Activated T-cell treated with anti-CD3 and anti-CD28 coated beads, Interleukin-2, amount 50 U/mL, for 72 hours (primary cell): Measurements from ENCODE around the gene IP6K3. TPM values are rescaled to one million over a fixed set of nuclear protein-coding genes. Genes with fewer than 3 reads are reported as not detected.

ENCODE experiments used
- ATAC-seq, 2 donors: fragments of 150-1000 bp; cut with Tn5 transposase; replicated peaks in 1 of 2; 2 replicates each; pipeline ENCODE4 v1.10.0; 2021; ENCODE audit warnings: moderate library complexity in 2 of 2, mild to moderate bottlenecking in 1 of 2
- DNase-seq, 2 donors: peaks; one replicate each; pipeline ENCODE4 v3.0.0; 2021 to 2022; ENCODE audit warnings: mixed read lengths in 1 of 2
- H3K27ac Mint-ChIP-seq: one replicate; pipeline ENCODE4 v1.8.0; 2022; ENCODE audit warnings: mild to moderate bottlenecking, moderate library complexity, mixed read lengths
- H3K27me3 Mint-ChIP-seq: one replicate; pipeline ENCODE4 v1.8.0; 2022; ENCODE audit warnings: low read depth, mixed read lengths
- H3K36me3 Mint-ChIP-seq, 2 donors: one replicate each; pipeline ENCODE4 v1.8.0; 2022; ENCODE audit warnings: mixed read lengths in 2 of 2, mild to moderate bottlenecking in 1 of 2; ENCODE audit not compliant: insufficient read depth in 2 of 2
- H3K4me1 Mint-ChIP-seq: one replicate; pipeline ENCODE4 v1.8.0; 2022; ENCODE audit warnings: low read depth, mixed read lengths
- H3K4me3 Mint-ChIP-seq, 2 donors: one replicate each; pipeline ENCODE4 v1.8.0; 2022; ENCODE audit warnings: mild to moderate bottlenecking in 2 of 2, mixed read lengths in 2 of 2, moderate library complexity in 2 of 2
- H3K9me3 Mint-ChIP-seq, 2 donors: one replicate each; pipeline ENCODE4 v1.8.0; 2022; ENCODE audit warnings: mixed read lengths in 2 of 2
- total RNA-seq, 2 donors: library from RNA; stranded (reverse); gene quantifications; one replicate each; pipeline ENCODE4 v1.2.3, GENCODE V29; 2022

IP6K3 gene
- total RNA-seq, 2 donors from 2014 or later = not detected

- Mint-ChIP-seq H3K36me3 (peaks cover 6 to 19% of the 10 kb centered on the region in 2 donors), H3K27ac (no peak overlapping the region), H3K9me3 (no peaks in the 10 kb centered on the region), H3K4me1 (peaks cover 58% of the 10 kb centered on the region), H3K4me3 (no peak overlapping the region), H3K27me3 (no peaks in the 10 kb centered on the region)
- DNase-seq = no peak
- no peak for ATAC-seq
Observed at GRCh38 chr6:33784787-33785186, 38.1 kb upstream of the IP6K3 start.

GRCh38 chr6:33783781-33784520 is 37.2 kb upstream of the IP6K3 start:
- no peak for DNase-seq
- peaks cover 50% of the 10 kb centered on the region for H3K4me1 Mint-ChIP-seq
- ATAC-seq = no peak
- H3K4me3 Mint-ChIP-seq = no peak overlapping the region
- H3K27me3 Mint-ChIP-seq = no peaks in the 10 kb centered on the region
- peaks cover 6 to 19% of the 10 kb centered on the region in 2 donors for H3K36me3 Mint-ChIP-seq
- no peak overlapping the region for H3K27ac Mint-ChIP-seq
- no peaks in the 10 kb centered on the region for H3K9me3 Mint-ChIP-seq

GRCh38 chr6:33782561-33782960 is 35.9 kb upstream of the IP6K3 start:
- Mint-ChIP-seq H3K4me1 (peaks cover 44% of the 10 kb centered on the region), H3K27ac (no peak overlapping the region), H3K9me3 (no peaks in the 10 kb centered on the region), H3K27me3 (no peaks in the 10 kb centered on the region), H3K4me3 (no peak overlapping the region), H3K36me3 (peaks cover 3 to 19% of the 10 kb centered on the region in 2 donors)
- DNase-seq = no peak
- ATAC-seq = no peak

- H3K4me3 Mint-ChIP-seq = no peak overlapping the region
Observed at GRCh38 chr6:33781131-33781975, 34.6 kb upstream of the IP6K3 start.

GRCh38 chr6:33779895-33780294 is 33.2 kb upstream of the IP6K3 start:
- H3K27me3 Mint-ChIP-seq = no peaks in the 10 kb centered on the region
- ATAC-seq (no peak), DNase-seq (no peak)
- H3K9me3 Mint-ChIP-seq = no peaks in the 10 kb centered on the region
- peaks cover 17% of the 10 kb centered on the region for H3K4me1 Mint-ChIP-seq
- H3K27ac Mint-ChIP-seq = no peak overlapping the region
- peaks cover 7 to 19% of the 10 kb centered on the region in 2 donors for H3K36me3 Mint-ChIP-seq
- no peak overlapping the region for H3K4me3 Mint-ChIP-seq

More at GRCh38 chr6:33781131-33781975, 34.6 kb upstream of the IP6K3 start:
- Mint-ChIP-seq H3K27ac (peak overlapping the region; percentile 16), H3K27me3 (no peaks in the 10 kb centered on the region), H3K9me3 (no peaks in the 10 kb centered on the region), H3K36me3 (peaks cover 7 to 18% of the 10 kb centered on the region in 2 donors), H3K4me1 (peaks cover 32% of the 10 kb centered on the region)
- DNase-seq = no peak
- no peak for ATAC-seq

GRCh38 chr6:33779290-33779689 is 32.6 kb upstream of the IP6K3 start:
- DNase-seq = no peak
- no peak for ATAC-seq
- Mint-ChIP-seq H3K9me3 (no peaks in the 10 kb centered on the region), H3K36me3 (peaks cover 10 to 21% of the 10 kb centered on the region in 2 donors), H3K4me3 (no peak overlapping the region), H3K4me1 (peaks cover 13% of the 10 kb centered on the region), H3K27ac (no peak overlapping the region), H3K27me3 (no peaks in the 10 kb centered on the region)

- H3K4me3 Mint-ChIP-seq = no peak overlapping the region
- no peaks in the 10 kb centered on the region for H3K9me3 Mint-ChIP-seq
- H3K27me3 Mint-ChIP-seq = no peaks in the 10 kb centered on the region
- H3K27ac Mint-ChIP-seq = no peak overlapping the region
- ATAC-seq (no peak), DNase-seq (no peak)
- peaks cover 8% of the 10 kb centered on the region for H3K4me1 Mint-ChIP-seq
- peaks cover 10 to 18% of the 10 kb centered on the region in 2 donors for H3K36me3 Mint-ChIP-seq
Observed at GRCh38 chr6:33778444-33779121, 31.9 kb upstream of the IP6K3 start.

GRCh38 chr6:33777398-33778388 is 31.0 kb upstream of the IP6K3 start:
- Mint-ChIP-seq H3K36me3 (peaks cover 8 to 14% of the 10 kb centered on the region in 2 donors), H3K4me1 (peaks cover 8% of the 10 kb centered on the region), H3K9me3 (no peaks in the 10 kb centered on the region), H3K27ac (no peak overlapping the region), H3K4me3 (no peak overlapping the region), H3K27me3 (no peaks in the 10 kb centered on the region)
- DNase-seq (no peak), ATAC-seq (no peak)

GRCh38 chr6:33776764-33777163 is 30.1 kb upstream of the IP6K3 start:
- Mint-ChIP-seq H3K36me3 (peaks cover 7 to 10% of the 10 kb centered on the region in 2 donors), H3K27me3 (no peaks in the 10 kb centered on the region), H3K27ac (no peak overlapping the region), H3K4me1 (peaks cover under 1% of the 10 kb centered on the region), H3K9me3 (no peaks in the 10 kb centered on the region), H3K4me3 (no peak overlapping the region)
- ATAC-seq (no peak), DNase-seq (no peak)

GRCh38 chr6:33776186-33776585 is 29.5 kb upstream of the IP6K3 start:
- peaks cover 6% of the 10 kb centered on the region for H3K4me1 Mint-ChIP-seq
- H3K9me3 Mint-ChIP-seq = no peaks in the 10 kb centered on the region
- H3K27ac Mint-ChIP-seq = no peak overlapping the region
- DNase-seq = no peak
- ATAC-seq = no peak
- peaks cover 7 to 10% of the 10 kb centered on the region in 2 donors for H3K36me3 Mint-ChIP-seq
- H3K27me3 Mint-ChIP-seq = no peaks in the 10 kb centered on the region
- H3K4me3 Mint-ChIP-seq = no peak overlapping the region

- Mint-ChIP-seq H3K9me3 (no peaks in the 10 kb centered on the region), H3K27me3 (no peaks in the 10 kb centered on the region), H3K4me3 (no peak overlapping the region), H3K36me3 (peaks cover 7 to 10% of the 10 kb centered on the region in 2 donors), H3K27ac (no peak overlapping the region), H3K4me1 (peaks cover 8% of the 10 kb centered on the region)
- DNase-seq (no peak), ATAC-seq (no peak)
Observed at GRCh38 chr6:33774774-33775173, 28.1 kb upstream of the IP6K3 start.

GRCh38 chr6:33772902-33773472 is 26.3 kb upstream of the IP6K3 start:
- H3K27me3 Mint-ChIP-seq = no peaks in the 10 kb centered on the region
- H3K36me3 Mint-ChIP-seq = peaks cover 7 to 9% of the 10 kb centered on the region in 2 donors
- no peak for DNase-seq
- H3K4me3 Mint-ChIP-seq = no peak overlapping the region
- no peaks in the 10 kb centered on the region for H3K9me3 Mint-ChIP-seq
- ATAC-seq = no peak
- H3K4me1 Mint-ChIP-seq = peaks cover 15% of the 10 kb centered on the region
- H3K27ac Mint-ChIP-seq = no peak overlapping the region
